Caco-2 (cell line): Measurements from ENCODE around the gene MAPK14. TPM values are rescaled to one million over a fixed set of nuclear protein-coding genes. Genes with fewer than 3 reads are reported as not detected.

ENCODE experiments used
- BruUV-seq: library from RNA; stranded (reverse); fragments of 400-500 nt; replicated peaks from 2 replicates; lab custom pipeline; 2021; lab: Mats Ljungman, UMichigan
- CTCF ChIA-PET: fragments of 300-600 bp; sonication (Branson Sonifier 250); formaldehyde crosslinking; loops from one replicate; lab custom pipeline; 2022; ENCODE audit warnings: antibody characterized with exemption; lab: Charles Lee
- POLR2A ChIA-PET: fragments of 300-600 bp; sonication (Branson Sonifier 250); formaldehyde crosslinking; loops from one replicate; lab custom pipeline; 2022; ENCODE audit warnings: antibody characterized with exemption; lab: Charles Lee
- DNase-seq, 2 experiments: peaks; one replicate each; pipeline versions ENCODE4 v3.0.0 to v3.0.0-alpha.2; 2020 to 2022
- H3K27me3 ChIP-seq: replicated peaks from 2 replicates; pipeline ENCODE4 v1.6.0; 2011; ENCODE audit warnings: low read length; ENCODE audit not compliant: control insufficient read depth, insufficient read depth
- H3K36me3 ChIP-seq: 2 replicates; pipeline ENCODE4 v1.5.1; 2011; ENCODE audit warnings: low read length; ENCODE audit not compliant: control insufficient read depth, insufficient read depth
- H3K4me1 ChIP-seq: fragments of 250-450 bp; sonication (Bioruptor Pico); 2 replicates; pipeline ENCODE4 v1.5.1; 2020; ENCODE audit warnings: mild to moderate bottlenecking
- H3K4me3 ChIP-seq: 2 replicates; pipeline ENCODE4 v1.5.1; 2011; ENCODE audit warnings: low read depth, mild to moderate bottlenecking, control low read depth, low read length
- H3K9me3 ChIP-seq: fragments of 250-450 bp; sonication (Bioruptor Pico); 2 replicates; pipeline ENCODE4 v1.5.1; 2020; ENCODE audit warnings: mild to moderate bottlenecking, moderate library complexity
- H3K27ac Mint-ChIP-seq: one replicate; pipeline ENCODE4 v1.8.0; 2022; ENCODE audit warnings: mixed read lengths; ENCODE audit not compliant: unreplicated experiment
- H3K27me3 Mint-ChIP-seq: one replicate; pipeline ENCODE4 v1.8.0; 2022; ENCODE audit warnings: mixed read lengths; ENCODE audit not compliant: insufficient read depth, unreplicated experiment
- H3K36me3 Mint-ChIP-seq: one replicate; pipeline ENCODE4 v1.8.0; 2022; ENCODE audit warnings: mild to moderate bottlenecking, mixed read lengths; ENCODE audit not compliant: insufficient read depth, unreplicated experiment
- H3K4me1 Mint-ChIP-seq: one replicate; pipeline ENCODE4 v1.8.0; 2022; ENCODE audit warnings: low read depth, mixed read lengths; ENCODE audit not compliant: unreplicated experiment
- H3K4me3 Mint-ChIP-seq: one replicate; pipeline ENCODE4 v1.8.0; 2022; ENCODE audit warnings: mild to moderate bottlenecking, moderate library complexity, mixed read lengths; ENCODE audit not compliant: unreplicated experiment
- H3K9me3 Mint-ChIP-seq: one replicate; pipeline ENCODE4 v1.8.0; 2022; ENCODE audit warnings: mixed read lengths; ENCODE audit not compliant: unreplicated experiment
- CTCF ChIP-seq, 2 experiments: fragments of 200-600 bp in 1 of 2; IDR thresholded peaks; 1 replicate in 1 of 2; 2 replicates in 1 of 2; pipeline versions ENCODE4 v1.5.1 to v1.8.0; 2011 to 2022; ENCODE audit warnings: antibody characterized with exemption in 1 of 2, control low read depth in 1 of 2, inconsistent platforms in 1 of 2, low read depth in 1 of 2, low read length in 1 of 2, mild to moderate bottlenecking in 1 of 2, moderate library complexity in 1 of 2; ENCODE audit not compliant: insufficient read depth in 1 of 2, severe bottlenecking in 1 of 2, unreplicated experiment in 1 of 2
- intact Hi-C: fragments of 100-400 bp; cut with micrococcal nuclease; formaldehyde crosslinking; loops from one replicate; pipeline ENCODE4 v1.10.0; 2022; ENCODE audit not compliant: unreplicated experiment
- total RNA-seq: library from RNA; stranded (reverse); gene quantifications from 2 replicates; pipeline ENCODE4 v1.2.3, GENCODE V29; 2022

The MAPK14 gene
- total RNA-seq, 1 experiment from 2014 or later = 72.0 TPM

- no TSS peak for BruUV-seq
- H3K4me1 ChIP-seq = peaks cover 57% of the 10 kb centered on the region
- no peak overlapping the region for H3K4me3 ChIP-seq
- Mint-ChIP-seq H3K27ac (peak overlapping the region; percentile 2), H3K4me1 (peaks cover 36% of the 10 kb centered on the region), H3K4me3 (no peak overlapping the region), H3K36me3 (peaks cover 17% of the 10 kb centered on the region), H3K27me3 (no peaks in the 10 kb centered on the region), H3K9me3 (no peaks in the 10 kb centered on the region)
- no peaks in the 10 kb centered on the region for H3K27me3 ChIP-seq
- no peak for TF ChIP-seq CTCF (IDR thresholded peaks at IDR 0.05; ENCODE audit: insufficient read depth in 1 of 2, low read depth in 1 of 2, low read length in 1 of 2, severe bottlenecking in 1 of 2, unreplicated experiment in 1 of 2)
- H3K9me3 ChIP-seq = no peaks in the 10 kb centered on the region
- ChIA-PET CTCF (no interaction called here), POLR2A (interaction anchor here (0.5 kb wide), 1 partner anchor 12 kb away, joined by 3 read pairs; no protein-coding TSS in a partner anchor)
- no peak for DNase-seq
- no peaks in the 10 kb centered on the region for H3K36me3 ChIP-seq
- intact Hi-C loops = no loop called here
These were observed 39.9 kb downstream of the MAPK14 start for GRCh38 chr6:36067374-36068011.

- POLR2A ChIA-PET = interaction anchor here (0.5 kb wide), 1 partner anchor 12 kb away, joined by 3 read pairs; no protein-coding TSS in a partner anchor
- DNase-seq = no peak
- H3K4me3 Mint-ChIP-seq = no peak overlapping the region
- CTCF ChIA-PET = no interaction called here
- H3K9me3 ChIP-seq = no peaks in the 10 kb centered on the region
- no peaks in the 10 kb centered on the region for H3K36me3 ChIP-seq
- no peaks in the 10 kb centered on the region for H3K9me3 Mint-ChIP-seq
- BruUV-seq = no TSS peak
- peak overlapping the region; percentile 2 for H3K27ac Mint-ChIP-seq
- H3K27me3 Mint-ChIP-seq = no peaks in the 10 kb centered on the region
- H3K4me1 ChIP-seq = peaks cover 53% of the 10 kb centered on the region
- H3K4me1 Mint-ChIP-seq = peaks cover 36% of the 10 kb centered on the region
- intact Hi-C loops = no loop called here
- TF ChIP-seq CTCF (IDR thresholded peaks at IDR 0.05; ENCODE audit: insufficient read depth in 1 of 2, low read depth in 1 of 2, low read length in 1 of 2, severe bottlenecking in 1 of 2, unreplicated experiment in 1 of 2) = no peak
- H3K27me3 ChIP-seq = no peaks in the 10 kb centered on the region
- no peak overlapping the region for H3K4me3 ChIP-seq
- H3K36me3 Mint-ChIP-seq = peaks cover 19% of the 10 kb centered on the region
These were observed 40.4 kb downstream of the MAPK14 start for GRCh38 chr6:36068012-36068392.

GRCh38 chr6:36068586-36068985, 41.0 kb downstream of the MAPK14 start:
- no peak for TF ChIP-seq CTCF (IDR thresholded peaks at IDR 0.05; ENCODE audit: insufficient read depth in 1 of 2, low read depth in 1 of 2, low read length in 1 of 2, severe bottlenecking in 1 of 2, unreplicated experiment in 1 of 2)
- Mint-ChIP-seq H3K9me3 (no peaks in the 10 kb centered on the region), H3K4me1 (peaks cover 36% of the 10 kb centered on the region), H3K27ac (no peak overlapping the region), H3K36me3 (peaks cover 19% of the 10 kb centered on the region), H3K4me3 (no peak overlapping the region), H3K27me3 (no peaks in the 10 kb centered on the region)
- no TSS peak for BruUV-seq
- Histone ChIP-seq H3K9me3 (no peaks in the 10 kb centered on the region), H3K27me3 (no peaks in the 10 kb centered on the region), H3K4me1 (peaks cover 47% of the 10 kb centered on the region), H3K4me3 (no peak overlapping the region), H3K36me3 (no peaks in the 10 kb centered on the region)
- CTCF ChIA-PET = no interaction called here
- POLR2A ChIA-PET = no interaction called here
- intact Hi-C loops = no loop called here
- no peak for DNase-seq
